ENCODE measurements around the gene EFHD2. TPM values are rescaled to one million over a fixed set of nuclear protein-coding genes. Genes with fewer than 3 reads are reported as not detected.

Gene EFHD2
- total RNA-seq, 1 experiment from 2014 or later, result 69.7 TPM

DNA sequence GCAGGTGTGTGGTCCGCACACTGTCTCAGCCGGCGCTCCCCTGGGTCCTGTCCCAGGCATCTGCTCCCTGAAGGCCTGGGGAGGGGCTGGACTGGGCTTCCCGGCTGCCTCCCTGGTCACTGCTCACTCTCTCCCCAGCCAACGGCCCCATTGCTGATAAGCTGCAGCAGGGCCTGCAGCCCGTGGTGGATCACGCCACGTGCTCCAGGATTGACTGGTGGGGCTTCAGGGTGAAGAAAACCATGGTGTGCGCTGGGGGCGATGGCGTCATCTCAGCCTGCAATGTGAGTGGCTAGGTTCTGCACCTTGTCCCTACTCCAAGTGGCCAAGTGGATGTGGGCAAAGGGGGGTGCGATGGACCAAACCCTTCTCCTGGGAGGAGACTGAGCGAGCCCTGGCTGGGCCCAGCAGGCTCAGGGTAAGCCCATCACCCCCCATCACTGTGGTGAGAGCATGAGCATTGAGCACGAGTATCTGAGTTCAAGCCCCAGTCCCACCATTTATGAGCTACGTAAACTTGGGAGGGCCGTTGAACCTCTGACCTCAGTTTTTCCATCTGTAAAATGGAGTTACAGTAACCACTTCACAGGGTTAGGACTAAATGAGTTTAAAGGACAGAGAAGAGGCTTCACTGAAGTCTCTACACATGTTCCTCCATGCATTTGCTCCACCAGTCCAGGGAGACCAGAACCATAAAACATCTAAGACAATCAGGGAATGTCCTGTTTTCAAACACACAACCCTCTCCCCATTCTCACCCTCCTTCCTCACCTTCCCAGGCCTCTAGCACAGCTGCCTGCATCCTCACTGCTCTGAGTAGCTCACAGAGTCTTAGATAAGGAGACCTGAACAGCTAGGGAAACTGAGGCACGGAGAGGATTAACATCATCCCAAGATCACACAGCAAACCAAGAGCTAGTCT, 35.0 kb downstream of the EFHD2 start:
- POLR2A ChIA-PET, result no interaction called here
- BruUV-seq (replicated peaks), result no TSS peak
- RAD21 ChIA-PET (ENCODE audit: low non-redundant PET in 1 of 2, low total read pairs in 2 of 2, uncharacterized antibody in 2 of 2, unreplicated experiment in 2 of 2), result no interaction called here

DNA sequence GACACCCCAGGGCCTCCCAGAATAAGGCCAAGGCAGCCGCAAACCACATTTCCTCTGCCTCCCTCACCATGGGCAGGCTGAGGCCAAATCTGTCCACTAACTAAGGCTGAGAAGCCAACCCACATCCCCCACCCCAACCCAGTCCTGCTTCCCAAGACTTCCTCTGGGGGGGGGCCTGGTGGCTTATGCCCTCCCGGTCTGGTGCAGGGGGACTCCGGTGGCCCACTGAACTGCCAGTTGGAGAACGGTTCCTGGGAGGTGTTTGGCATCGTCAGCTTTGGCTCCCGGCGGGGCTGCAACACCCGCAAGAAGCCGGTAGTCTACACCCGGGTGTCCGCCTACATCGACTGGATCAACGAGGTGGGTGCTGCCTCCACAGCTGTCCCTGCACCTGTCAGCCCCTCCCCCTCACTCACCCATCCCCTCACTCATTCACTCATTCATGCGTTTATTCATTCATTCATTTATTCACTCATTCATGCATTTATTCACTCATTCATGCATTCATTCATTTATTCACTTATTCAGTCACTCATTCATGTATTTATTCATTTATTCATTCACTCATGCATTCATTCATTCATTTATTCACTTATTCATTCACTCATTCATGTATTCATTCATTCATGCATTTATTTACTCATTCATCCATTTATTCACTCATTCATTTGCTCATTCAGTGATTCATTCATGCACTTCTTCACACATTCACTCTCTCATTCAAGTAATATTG, 35.9 kb downstream of the EFHD2 start:
- Histone ChIP-seq H3K36me3 (ENCODE audit: control insufficient read depth in 1 of 2, insufficient read depth in 2 of 2, low read length in 2 of 2) (no peaks in the 10 kb centered on the region), H3K9ac (ENCODE audit: low read length) (no peak overlapping the region), H3K27me3 (ENCODE audit: insufficient read depth, low read length) (no peaks in the 10 kb centered on the region), H3K4me1 (ENCODE audit: control insufficient read depth in 1 of 2, insufficient read depth in 2 of 2, low read length in 2 of 2) (no peaks in the 10 kb centered on the region), H2AFZ (ENCODE audit: low read depth, low read length, poor library complexity, severe bottlenecking) (no peak overlapping the region), H3K79me2 (ENCODE audit: insufficient read depth, low read length) (no peaks in the 10 kb centered on the region), H3K27ac (ENCODE audit: low read depth, low read length) (no peak overlapping the region), H3K4me3 (replicated peaks in 1 of 2; ENCODE audit: low read depth in 1 of 2, low read length in 2 of 2) (no peak overlapping the region), H4K20me1 (ENCODE audit: insufficient read depth) (no peaks in the 10 kb centered on the region), H3K4me2 (ENCODE audit: low read length) (no peak overlapping the region), H3K9me3 (ENCODE audit: control insufficient read depth in 1 of 2, insufficient read depth in 1 of 2, low read depth in 1 of 2, low read length in 2 of 2) (no peaks in the 10 kb centered on the region), H3K9me2 (ENCODE audit: insufficient read depth) (no peaks in the 10 kb centered on the region)
- CTCF ChIA-PET, result no interaction called here
- DNase-seq (ENCODE audit: low read depth, low spot score) (no peak), ATAC-seq (no peak)
- POLR2A ChIA-PET, result no interaction called here
- TF ChIP-seq, protein P1, sequence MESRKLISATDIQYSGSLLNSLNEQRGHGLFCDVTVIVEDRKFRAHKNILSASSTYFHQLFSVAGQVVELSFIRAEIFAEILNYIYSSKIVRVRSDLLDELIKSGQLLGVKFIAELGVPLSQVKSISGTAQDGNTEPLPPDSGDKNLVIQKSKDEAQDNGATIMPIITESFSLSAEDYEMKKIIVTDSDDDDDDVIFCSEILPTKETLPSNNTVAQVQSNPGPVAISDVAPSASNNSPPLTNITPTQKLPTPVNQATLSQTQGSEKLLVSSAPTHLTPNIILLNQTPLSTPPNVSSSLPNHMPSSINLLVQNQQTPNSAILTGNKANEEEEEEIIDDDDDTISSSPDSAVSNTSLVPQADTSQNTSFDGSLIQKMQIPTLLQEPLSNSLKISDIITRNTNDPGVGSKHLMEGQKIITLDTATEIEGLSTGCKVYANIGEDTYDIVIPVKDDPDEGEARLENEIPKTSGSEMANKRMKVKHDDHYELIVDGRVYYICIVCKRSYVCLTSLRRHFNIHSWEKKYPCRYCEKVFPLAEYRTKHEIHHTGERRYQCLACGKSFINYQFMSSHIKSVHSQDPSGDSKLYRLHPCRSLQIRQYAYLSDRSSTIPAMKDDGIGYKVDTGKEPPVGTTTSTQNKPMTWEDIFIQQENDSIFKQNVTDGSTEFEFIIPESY (IDR thresholded peaks at IDR 0.05; ENCODE audit: extremely low read depth, insufficient replicate concordance, low read length), result no peak
- no peak for TF ChIP-seq SRF (IDR thresholded peaks at IDR 0.05; ENCODE audit: low read depth)
- TF ChIP-seq CBX3 (IDR thresholded peaks at IDR 0.05; ENCODE audit: low read depth), result no peak
- TF ChIP-seq TCF7L2 (IDR thresholded peaks at IDR 0.05; ENCODE audit: borderline replicate concordance, extremely low read depth, insufficient read depth, insufficient read length), result no peak
- no peak for TF ChIP-seq POLR2A (IDR thresholded peaks at IDR 0.05; ENCODE audit: borderline replicate concordance, extremely low read depth, insufficient read depth, insufficient read length)
- TF ChIP-seq, protein P2, sequence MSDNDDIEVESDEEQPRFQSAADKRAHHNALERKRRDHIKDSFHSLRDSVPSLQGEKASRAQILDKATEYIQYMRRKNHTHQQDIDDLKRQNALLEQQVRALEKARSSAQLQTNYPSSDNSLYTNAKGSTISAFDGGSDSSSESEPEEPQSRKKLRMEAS (IDR thresholded peaks at IDR 0.05), result no peak
- TF ChIP-seq, protein P3, sequence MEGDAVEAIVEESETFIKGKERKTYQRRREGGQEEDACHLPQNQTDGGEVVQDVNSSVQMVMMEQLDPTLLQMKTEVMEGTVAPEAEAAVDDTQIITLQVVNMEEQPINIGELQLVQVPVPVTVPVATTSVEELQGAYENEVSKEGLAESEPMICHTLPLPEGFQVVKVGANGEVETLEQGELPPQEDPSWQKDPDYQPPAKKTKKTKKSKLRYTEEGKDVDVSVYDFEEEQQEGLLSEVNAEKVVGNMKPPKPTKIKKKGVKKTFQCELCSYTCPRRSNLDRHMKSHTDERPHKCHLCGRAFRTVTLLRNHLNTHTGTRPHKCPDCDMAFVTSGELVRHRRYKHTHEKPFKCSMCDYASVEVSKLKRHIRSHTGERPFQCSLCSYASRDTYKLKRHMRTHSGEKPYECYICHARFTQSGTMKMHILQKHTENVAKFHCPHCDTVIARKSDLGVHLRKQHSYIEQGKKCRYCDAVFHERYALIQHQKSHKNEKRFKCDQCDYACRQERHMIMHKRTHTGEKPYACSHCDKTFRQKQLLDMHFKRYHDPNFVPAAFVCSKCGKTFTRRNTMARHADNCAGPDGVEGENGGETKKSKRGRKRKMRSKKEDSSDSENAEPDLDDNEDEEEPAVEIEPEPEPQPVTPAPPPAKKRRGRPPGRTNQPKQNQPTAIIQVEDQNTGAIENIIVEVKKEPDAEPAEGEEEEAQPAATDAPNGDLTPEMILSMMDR (IDR thresholded peaks at IDR 0.05 in 2 of 3, conservative IDR thresholded peaks at IDR 0.05 in 1 of 3; ENCODE audit: borderline replicate concordance in 1 of 3, insufficient read depth in 1 of 3, low read depth in 2 of 3, low read length in 2 of 3), result no peak
- no peak for TF ChIP-seq ELF1 (IDR thresholded peaks at IDR 0.05; ENCODE audit: borderline replicate concordance, low read depth)
- RAD21 ChIA-PET (ENCODE audit: low non-redundant PET in 1 of 2, low total read pairs in 2 of 2, uncharacterized antibody in 2 of 2, unreplicated experiment in 2 of 2), result no interaction called here
- BruUV-seq (replicated peaks), result no TSS peak
- intact Hi-C loops (cut with micrococcal nuclease), result no loop called here

More for the DNA sequence above, 35.0 kb downstream of the EFHD2 start:
- H3K9me3 ChIP-seq (ENCODE audit: control insufficient read depth in 1 of 2, insufficient read depth in 1 of 2, low read depth in 1 of 2, low read length in 2 of 2), result no peaks in the 10 kb centered on the region
- no peaks in the 10 kb centered on the region for H3K9me2 ChIP-seq (ENCODE audit: insufficient read depth)
- H3K4me2 ChIP-seq (ENCODE audit: low read length), result no peak overlapping the region
- H3K36me3 ChIP-seq (ENCODE audit: control insufficient read depth in 1 of 2, insufficient read depth in 2 of 2, low read length in 2 of 2), result no peaks in the 10 kb centered on the region
- H3K9ac ChIP-seq (ENCODE audit: low read length), result no peak overlapping the region
- intact Hi-C loops (cut with micrococcal nuclease), result no loop called here
- no peak overlapping the region for H3K4me3 ChIP-seq (replicated peaks in 1 of 2; ENCODE audit: low read depth in 1 of 2, low read length in 2 of 2)
- no peaks in the 10 kb centered on the region for H3K27me3 ChIP-seq (ENCODE audit: insufficient read depth, low read length)
- no peak overlapping the region for H2AFZ ChIP-seq (ENCODE audit: low read depth, low read length, poor library complexity, severe bottlenecking)
- H3K79me2 ChIP-seq (ENCODE audit: insufficient read depth, low read length), result no peaks in the 10 kb centered on the region
- no peak overlapping the region for H3K27ac ChIP-seq (ENCODE audit: low read depth, low read length)
- no peaks in the 10 kb centered on the region for H3K4me1 ChIP-seq (ENCODE audit: control insufficient read depth in 1 of 2, insufficient read depth in 2 of 2, low read length in 2 of 2)
- DNase-seq (ENCODE audit: low read depth, low spot score), result no peak
- no peak for ATAC-seq
- no peaks in the 10 kb centered on the region for H4K20me1 ChIP-seq (ENCODE audit: insufficient read depth)
- TF ChIP-seq CBX3 (IDR thresholded peaks at IDR 0.05; ENCODE audit: low read depth) (no peak), EZH2phosphoT487 (IDR thresholded peaks at IDR 0.05; ENCODE audit: borderline replicate concordance) (no peak), JUND (IDR thresholded peaks at IDR 0.05) (no peak)
- CTCF ChIA-PET, result no interaction called here

All from HCT116 (cell line).